GM19452 (cell line): ENCODE results near the gene CARMIL3.

Source experiments
- ATAC-seq: cut with Tn5 transposase; IDR thresholded peaks from one replicate; pipeline ENCODE4 v1.9.1; 2021; ENCODE audit not compliant: unreplicated experiment

CARMIL3 gene

DNA sequence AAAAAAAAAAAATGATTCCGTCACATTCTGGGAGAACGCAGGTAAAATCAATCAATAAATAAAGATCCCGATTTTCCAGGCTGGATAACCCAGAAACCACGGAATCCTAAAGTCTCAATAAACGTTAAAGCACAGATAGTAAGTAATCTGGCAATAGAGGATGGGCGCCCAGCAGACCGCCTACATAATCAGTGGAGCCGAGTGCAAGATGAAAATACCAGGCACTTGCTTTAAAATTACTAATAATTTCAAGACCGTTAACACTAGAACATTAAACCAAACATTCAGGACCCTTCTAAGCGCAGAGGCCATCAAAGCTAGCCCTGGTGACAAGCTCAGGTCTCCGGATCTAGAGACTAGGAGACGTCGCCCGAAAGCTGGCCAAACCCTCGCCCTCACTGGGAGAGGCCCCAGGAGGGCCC, 61.6 kb downstream of the CARMIL3 start:
- ATAC-seq: no peak

DNA sequence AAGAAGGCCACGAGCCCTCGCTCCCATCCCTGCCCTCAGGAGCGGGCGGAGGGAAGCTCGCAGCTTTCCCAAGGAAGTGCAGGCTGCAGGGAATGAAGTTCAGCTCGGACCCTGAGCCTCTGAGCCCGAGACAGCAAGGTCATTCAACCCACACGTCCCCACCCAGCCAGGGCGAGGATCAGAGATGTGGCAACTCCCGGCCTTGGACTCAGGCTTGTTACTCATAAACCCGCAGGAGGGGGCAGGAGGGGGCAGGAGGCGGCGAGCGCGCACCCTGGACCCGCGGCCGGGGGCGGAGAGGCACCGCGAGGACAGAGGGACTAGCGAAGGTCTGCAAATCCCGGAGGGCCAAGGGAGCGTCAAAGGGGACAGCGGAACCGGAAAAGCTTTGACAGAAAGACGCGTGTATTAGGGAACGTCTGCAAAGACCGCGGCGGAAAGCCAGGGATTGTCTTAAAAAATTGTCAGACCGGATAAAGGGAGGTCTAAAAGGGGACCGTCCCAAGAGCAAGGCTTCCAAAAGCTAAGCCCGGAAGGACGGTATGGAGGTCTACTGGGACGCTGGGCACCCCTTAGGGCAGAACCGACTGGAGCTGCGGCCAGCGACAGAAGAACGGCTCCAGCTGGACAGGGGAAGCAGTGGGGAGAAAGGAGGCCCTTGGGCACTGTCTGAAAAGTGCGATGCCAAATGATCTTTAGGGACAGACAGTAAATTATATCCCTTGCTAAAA, 62.2 kb downstream of the CARMIL3 start:
- no peak for ATAC-seq

DNA sequence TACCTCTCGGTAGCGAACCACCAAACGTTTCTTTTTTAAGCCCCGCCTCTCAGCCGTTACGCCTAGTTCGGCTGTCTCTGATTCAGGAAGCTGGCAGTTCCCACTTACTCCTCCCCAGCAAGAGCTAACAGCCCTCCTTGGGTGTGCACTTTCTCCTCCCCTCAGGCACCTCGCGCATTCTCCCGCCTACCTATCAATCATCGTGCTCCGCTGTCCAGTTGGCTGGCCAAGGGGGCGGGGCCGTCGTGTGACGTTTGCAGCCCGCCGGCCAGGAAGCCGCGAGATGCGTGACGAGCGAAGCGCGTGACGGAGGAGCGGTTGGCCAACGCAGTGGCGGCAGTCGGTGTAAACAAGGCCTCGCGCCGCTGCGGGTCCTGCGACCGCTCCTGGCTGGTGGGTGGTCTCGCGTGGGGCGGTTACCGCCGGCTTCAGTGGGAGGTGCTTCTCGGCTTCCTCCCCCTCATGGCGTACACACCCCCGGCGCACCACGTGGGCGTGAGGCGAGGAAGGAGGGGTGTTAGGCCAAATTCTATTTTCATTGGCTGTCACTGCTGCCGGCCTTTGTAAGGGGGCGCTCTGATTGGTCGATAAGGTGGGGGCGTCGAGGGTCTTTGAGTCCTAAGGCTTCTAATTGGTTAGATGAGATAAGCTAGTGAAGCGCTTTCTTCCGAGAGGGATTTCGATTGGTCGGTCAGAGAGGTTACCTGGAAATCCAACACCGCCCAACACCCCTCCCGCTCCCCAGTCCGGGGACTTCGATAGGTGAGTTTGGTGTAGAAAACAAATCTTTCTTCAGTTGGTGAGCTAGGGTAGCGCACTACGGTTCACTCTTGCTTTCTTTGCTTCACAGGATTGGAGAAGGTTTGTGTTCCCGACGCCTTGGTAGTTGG, 63.0 kb downstream of the CARMIL3 start, which contains the start of the genes DCAF11 and NRL:
Gene DCAF11 (plus strand): TSS at position 246 of the 890 bp plus-strand sequence. CDS start 818 bp downstream, outside the sequence.
Gene NRL (minus strand): TSS at position 418 of the 890 bp plus-strand sequence. CDS start 32,101 bp downstream, outside the sequence.
- ATAC-seq: peak; percentile 84

DNA sequence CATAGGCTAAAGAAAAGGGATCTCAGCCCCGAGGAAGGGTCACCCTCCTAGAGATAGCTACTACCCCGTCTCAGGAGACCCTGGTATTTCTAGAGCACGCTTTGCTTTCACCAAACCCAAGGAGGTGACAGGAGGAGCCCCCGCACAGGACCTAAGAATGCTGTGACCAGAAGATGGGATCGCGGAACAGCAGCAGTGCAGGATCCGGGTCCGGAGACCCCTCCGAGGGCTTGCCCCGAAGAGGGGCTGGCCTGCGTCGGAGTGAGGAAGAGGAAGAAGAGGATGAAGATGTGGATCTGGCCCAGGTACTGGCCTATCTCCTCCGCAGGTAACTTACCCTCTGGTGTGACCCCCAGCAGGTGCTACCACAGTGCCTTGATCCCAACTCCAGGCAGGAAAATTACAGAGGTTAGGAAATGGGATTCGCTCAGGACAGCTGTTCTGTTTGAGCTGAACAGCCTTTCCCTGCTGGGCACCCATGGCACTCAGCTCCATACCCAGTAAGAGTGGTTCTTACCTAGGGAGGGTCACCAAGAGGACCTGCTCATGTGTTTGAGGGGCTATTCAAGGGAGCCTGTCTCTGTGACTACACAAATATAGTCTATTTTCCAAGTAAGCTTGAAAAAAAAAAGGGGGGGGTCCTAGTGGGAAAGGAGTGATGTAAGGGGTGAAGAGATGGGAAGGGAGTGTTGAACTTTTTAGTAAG, 63.8 kb downstream of the CARMIL3 start:
- no peak for ATAC-seq

DNA sequence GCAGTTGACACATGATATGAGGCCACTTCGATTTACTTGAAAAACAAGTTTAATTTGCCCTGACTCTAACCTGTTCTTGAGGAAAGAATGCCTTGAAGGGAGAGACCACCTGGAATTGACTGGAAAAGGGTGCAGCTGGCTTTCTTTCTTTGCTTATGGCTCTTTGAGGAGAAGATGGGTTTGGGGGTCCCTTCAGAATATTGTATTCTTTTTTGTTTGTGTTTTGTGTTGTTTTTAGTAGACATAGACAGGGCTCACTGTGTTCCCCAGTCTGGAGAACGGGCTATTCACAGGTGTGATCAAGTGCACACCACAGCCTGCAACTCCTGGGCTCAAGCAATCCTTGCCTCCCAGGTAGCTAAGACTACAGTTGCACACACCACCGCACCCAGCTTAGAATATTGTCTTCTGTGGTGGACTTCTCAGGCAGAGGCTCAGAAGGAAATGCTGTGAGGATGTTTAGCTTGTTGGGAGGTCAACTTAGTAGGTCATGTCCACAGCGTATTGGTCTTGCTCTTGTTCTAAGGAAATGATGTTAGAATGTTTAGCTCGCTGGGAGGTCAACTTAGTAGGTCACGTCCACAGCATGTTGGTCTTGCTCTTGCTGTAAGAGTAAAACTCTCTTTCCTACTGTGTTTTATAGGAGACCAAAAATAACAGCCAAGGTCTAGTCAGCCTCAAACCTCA, 64.5 kb downstream of the CARMIL3 start:
- ATAC-seq: no peak

DNA sequence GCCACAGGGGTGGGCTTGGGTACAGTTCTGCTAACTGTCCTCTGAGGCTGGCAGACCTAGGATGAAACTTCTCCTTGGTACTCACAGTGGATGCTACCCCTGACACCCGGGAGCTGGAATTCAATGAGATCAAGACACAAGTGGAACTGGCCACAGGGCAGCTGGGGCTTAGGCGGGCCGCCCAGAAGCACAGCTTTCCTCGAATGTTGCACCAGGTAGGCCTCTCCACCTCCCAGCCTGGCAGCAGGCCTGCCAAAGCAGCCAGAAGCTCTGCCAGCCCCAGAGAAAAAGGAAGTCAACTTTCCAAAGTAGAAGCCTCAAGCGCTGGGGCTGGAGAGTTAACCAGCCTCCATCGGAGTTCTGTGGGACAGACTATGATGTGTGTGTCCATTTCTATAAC, 65.4 kb downstream of the CARMIL3 start:
- ATAC-seq: no peak
